NCI-H187 treated with DMSO at 0.1 percent for 48 hours (cell line): Measurements from ENCODE around the gene ATF4.

Source experiments
- DNase-seq: peaks from one replicate; lab custom pipeline; 2025; lab: John Stamatoyannopoulos, UW

Gene ATF4

GRCh38 chr22:39520226-39521105, at the start of gene ATF4:
TSS of gene ATF4 (plus strand) at chr22:39520562. CDS start at chr22:39521446, 884 bp downstream.
- no peak for DNase-seq

- DNase-seq, result no peak
Observed at GRCh38 chr22:39471381-39472141, 48.8 kb upstream of the ATF4 start.

DNA sequence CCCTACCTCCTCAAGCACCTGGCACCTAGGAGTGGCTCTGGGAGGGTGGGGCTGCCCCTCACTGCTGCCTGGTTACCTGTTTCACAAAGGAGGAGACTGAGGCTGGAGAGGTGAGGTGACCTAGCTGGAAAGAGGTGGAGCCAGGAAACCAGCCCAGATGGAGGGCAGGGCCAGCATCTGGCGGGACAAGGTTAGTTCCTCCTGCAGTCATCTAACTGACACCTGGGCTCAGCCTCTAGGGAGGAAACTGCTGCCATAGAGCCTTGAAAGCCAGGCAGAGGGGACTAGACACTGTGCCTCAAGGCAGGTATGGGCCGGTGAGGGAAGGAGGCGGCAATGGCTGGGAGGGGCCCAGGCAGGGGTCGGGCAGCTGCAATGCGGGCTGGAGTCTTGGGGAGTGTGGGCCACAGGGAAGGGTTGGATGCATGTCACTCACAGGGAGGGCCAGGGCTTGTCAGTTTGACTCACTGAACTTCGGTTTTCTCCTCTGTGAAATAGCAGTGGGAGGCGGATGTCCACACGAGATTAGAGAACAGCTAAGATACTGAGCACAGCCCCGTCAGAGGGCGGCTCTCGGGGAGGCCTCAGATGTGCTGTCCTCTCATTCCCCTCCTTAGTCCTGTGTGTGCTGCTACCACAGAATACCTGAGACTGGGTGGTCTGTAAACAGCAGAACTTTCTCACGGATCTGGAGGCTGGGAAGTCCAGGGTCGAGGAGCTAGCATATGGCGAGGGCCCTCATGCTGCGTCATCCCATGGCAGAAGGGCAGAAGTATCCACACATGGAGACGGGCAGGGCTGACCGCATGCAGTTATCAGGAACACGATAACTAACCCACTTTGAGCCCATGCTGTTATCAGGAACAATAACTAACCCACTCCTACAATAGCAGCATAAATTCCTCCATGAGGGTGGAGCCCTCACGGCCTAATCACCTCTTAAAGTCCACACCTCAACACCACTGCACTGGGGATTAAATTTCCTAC, 47.5 kb upstream of the ATF4 start:
- DNase-seq, result peak; percentile 61

DNA sequence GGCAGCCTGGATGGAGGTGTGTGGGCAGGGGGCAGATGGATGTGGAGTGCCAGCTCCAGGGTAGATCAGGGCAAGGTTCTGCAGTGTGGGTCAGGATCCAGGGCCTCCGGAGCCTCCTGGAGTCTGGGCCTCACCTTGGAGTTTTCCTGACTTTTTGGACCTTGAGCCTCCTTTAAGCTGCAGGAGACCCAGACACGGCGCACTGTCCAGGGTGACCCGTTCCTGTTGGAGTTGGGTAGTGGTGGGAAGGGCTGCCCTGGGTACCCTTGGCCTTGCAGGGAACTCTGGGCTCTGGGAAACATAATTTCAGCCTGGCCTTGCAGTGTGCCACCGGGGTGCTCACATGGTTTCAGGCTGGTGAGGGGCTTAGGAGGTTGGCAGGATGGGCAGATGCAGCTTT, 46.5 kb upstream of the ATF4 start:
- no peak for DNase-seq

DNA sequence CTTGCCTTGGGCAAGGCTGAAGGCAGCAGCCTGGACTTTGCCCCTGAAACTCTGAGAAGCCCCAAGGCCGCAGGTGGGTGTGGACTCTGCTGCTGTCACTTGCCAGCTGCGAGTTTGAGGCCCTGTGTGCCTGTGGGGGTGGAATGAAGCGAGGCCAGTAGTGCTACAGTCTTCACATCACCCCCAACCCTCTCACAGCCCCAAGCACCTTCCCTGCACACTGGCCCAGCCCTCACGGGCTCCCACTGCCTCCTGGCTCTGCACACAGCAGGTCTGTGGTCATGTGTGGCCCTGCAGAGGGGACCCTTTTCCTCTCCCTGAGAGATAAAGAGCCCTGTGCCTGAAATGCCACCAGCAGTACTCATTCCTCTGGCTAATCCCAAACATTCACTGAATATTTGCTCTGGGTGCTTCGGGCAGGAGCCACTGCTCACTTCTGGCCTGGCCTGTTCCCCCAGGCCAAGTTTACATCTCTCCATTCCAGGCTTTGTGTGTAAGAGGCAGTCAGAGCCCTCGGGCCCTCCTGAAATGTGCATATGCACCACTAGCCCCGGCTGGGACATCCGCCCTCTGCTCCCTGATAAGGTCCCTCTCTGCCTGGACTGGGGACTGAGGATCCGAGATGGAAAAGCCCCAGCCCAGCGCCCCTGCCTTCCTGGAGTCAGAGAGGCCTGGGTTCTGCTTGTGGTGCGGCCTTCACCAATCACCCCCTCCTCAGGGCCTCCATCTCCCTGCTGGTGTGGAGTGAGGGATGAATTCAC, 45.8 kb upstream of the ATF4 start:
- no peak for DNase-seq

DNA sequence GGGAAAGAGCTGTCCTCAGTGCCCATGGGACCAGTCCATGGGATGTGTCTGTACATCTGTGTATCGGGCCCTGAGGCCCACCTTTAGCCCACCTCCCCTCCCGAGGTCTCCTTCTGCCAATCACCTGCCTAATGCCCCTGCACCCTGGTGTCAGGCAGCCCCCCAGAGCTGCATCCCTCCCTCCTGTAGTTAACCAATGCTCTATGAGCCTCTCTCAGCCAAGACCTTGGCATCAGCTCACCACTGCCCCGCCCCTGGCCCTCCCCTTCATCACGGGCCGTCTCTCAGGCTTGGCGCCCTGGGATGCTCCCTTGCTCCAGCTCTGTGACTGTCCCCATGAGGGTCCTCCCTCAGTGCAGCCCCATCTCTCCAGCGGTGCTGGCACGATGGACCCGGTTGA, 45.0 kb upstream of the ATF4 start:
- no peak for DNase-seq

GRCh38 chr22:39475902-39476301, 44.5 kb upstream of the ATF4 start:
- no peak for DNase-seq

GRCh38 chr22:39476664-39477063, 43.7 kb upstream of the ATF4 start:
- no peak for DNase-seq

- DNase-seq, result no peak
Observed at GRCh38 chr22:39477542-39477941, 42.8 kb upstream of the ATF4 start.

- DNase-seq, result no peak
Observed at GRCh38 chr22:39478441-39478850, 41.9 kb upstream of the ATF4 start.

DNA sequence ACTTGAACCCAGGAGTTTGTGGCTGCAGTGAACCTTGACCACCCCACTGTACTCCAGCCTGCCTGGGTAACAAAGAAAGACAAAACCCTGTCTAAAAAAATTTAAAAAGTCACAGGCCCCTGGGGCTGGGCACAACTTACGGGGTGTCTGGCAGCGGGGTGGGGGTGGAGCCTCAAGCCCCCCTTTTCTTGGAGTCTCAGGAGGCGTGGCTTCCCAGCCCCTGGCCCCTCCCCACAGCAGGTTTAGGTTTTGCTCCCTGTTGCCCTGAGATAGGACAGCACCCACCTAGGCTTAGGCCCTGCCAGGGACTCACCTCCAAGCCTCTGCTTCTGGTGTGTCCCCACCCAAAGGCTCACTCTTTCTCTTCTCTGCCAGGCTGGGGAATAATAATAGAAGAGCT, 41.1 kb upstream of the ATF4 start:
- no peak for DNase-seq

DNA sequence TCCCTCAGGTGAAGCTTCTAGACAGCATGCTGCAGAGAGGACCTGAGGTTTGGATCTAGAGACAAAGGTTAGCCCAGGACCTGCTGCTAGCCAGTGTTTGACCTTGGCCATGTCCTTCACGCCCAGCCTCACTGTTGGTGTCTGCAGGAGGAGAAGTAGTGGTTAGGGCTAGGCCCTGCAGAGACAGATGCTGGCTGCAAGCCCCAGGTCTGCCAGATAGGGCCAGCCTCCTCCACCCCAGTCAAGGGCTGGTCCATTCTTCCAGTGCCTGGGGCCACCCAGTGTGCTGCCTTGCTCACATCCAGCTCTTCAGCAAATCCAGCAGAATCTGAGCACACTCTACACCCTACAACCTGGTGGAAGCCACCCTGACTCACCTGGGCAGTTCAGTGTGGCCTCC, 39.8 kb upstream of the ATF4 start:
- no peak for DNase-seq

- no peak for DNase-seq
Observed at GRCh38 chr22:39481054-39481453, 39.3 kb upstream of the ATF4 start.

GRCh38 chr22:39481595-39481994, 38.8 kb upstream of the ATF4 start:
- DNase-seq, result no peak

GRCh38 chr22:39482768-39483167, 37.6 kb upstream of the ATF4 start:
- no peak for DNase-seq

DNA sequence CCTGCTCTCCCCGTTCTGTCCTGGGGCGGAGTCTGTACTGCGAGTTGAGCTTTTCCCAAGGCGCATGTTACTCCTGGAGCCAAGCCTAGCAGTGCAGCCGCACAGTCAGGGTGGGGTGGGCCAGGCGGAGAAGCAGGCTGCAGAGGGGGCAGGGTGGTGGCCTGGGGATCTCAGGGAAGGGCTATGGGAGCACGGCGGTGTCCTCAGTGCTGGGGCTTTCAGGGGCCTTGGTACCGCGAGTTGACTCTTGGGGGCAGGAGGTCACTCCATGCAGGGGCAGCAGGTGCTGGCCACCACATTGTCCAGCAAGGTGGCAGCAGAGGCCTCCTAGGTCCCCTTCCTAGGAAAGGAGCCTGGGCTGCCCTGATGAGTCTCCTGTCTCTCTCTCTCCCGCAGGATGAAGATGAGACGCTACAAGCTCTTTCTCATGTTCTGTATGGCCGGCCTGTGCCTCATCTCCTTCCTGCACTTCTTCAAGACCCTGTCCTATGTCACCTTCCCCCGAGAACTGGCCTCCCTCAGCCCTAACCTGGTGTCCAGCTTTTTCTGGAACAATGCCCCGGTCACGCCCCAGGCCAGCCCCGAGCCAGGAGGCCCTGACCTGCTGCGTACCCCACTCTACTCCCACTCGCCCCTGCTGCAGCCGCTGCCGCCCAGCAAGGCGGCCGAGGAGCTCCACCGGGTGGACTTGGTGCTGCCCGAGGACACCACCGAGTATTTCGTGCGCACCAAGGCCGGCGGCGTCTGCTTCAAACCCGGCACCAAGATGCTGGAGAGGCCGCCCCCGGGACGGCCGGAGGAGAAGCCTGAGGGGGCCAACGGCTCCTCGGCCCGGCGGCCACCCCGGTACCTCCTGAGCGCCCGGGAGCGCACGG, 33.2 kb upstream of the ATF4 start:
- DNase-seq, result no peak

GRCh38 chr22:39487826-39488520, 32.4 kb upstream of the ATF4 start:
- no peak for DNase-seq

GRCh38 chr22:39488563-39489083, 31.7 kb upstream of the ATF4 start:
- no peak for DNase-seq
